Activated T-cell treated with anti-CD3 and anti-CD28 coated beads for 4 hours (primary cell): ENCODE measurements around the gene HIGD2A.

Source experiments
- DNase-seq: peaks from one replicate; pipeline ENCODE4 v3.0.0-alpha.2; 2020

Gene HIGD2A

GRCh38 chr5:176418251-176418650 lies 29.7 kb downstream of the HIGD2A start:
- DNase-seq = no peak

- DNase-seq = no peak
These were observed 31.5 kb downstream of the HIGD2A start for GRCh38 chr5:176420086-176420485.

DNA sequence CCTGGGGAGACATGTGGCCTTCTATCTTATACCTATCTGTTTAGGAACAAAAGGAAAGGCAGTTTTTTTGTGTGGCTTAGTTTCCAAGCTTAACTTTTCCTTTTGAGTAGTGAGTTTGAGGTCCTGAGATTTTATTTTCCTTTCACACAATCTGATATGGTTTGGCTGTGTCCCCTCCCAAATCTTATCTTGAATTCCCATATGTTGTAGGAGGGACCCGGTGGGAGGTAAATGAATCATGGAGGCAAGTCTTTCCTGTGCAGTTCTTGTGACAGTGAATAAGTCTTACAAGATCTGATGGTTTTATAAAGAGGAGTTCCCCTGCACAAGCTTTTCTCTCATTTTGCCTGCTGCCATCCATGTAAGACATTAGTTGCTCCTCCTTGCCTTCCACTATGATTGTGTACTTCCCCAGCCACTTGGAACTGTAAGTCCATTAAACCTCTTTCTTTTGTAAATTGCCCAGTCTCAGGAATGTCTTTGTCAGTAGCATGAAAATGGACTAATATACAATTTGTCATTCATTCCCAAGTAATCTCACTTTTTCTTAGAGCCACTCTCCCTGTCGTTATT lies 32.5 kb downstream of the HIGD2A start:
- no peak for DNase-seq

GRCh38 chr5:176424181-176424580 lies 35.6 kb downstream of the HIGD2A start:
- no peak for DNase-seq

- DNase-seq = no peak
These were observed 36.6 kb downstream of the HIGD2A start for GRCh38 chr5:176425138-176425537.

GRCh38 chr5:176425791-176426190 lies 37.2 kb downstream of the HIGD2A start:
- DNase-seq = no peak

DNA sequence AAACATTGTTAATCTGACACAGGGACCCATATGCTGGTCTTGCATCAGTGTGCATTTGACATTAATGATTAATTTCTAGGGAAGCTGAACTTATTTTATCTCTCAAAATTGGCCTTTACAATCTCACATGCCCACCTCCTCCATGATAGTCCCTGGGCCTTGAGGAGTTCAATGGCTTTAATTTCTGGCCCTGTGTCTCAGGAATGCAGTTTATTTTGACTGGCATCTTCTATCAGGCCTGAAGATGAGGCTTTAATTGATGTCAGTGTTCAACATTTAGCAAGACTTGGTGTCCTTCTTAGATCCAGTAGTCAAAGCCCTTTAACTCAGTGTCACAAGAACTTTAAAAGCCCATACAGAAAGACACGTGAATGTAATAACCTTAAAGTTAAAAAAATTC lies 38.3 kb downstream of the HIGD2A start:
- no peak for DNase-seq

DNA sequence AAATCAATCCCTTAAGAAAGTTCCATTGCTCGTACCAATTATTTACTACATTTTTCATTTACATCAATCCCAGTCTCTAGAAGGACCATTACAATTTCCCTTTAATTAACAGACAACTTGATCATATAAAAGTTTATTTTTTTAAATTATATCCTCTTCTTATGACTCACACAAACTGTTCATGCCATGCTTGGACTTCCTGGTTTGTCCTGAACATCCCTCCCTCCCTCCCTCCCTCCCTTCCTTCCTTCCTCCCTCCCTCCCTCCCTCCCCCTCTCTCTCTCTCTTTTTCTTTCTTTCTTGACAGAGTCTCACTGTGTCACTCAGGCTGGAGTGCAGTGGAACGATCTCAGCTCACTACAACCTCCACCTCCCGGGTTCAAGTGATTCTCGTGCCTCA lies 39.4 kb downstream of the HIGD2A start:
- no peak for DNase-seq

GRCh38 chr5:176429972-176430371 lies 41.4 kb downstream of the HIGD2A start:
- DNase-seq = no peak

- DNase-seq = no peak
These were observed 44.2 kb downstream of the HIGD2A start for GRCh38 chr5:176432707-176433106.

DNA sequence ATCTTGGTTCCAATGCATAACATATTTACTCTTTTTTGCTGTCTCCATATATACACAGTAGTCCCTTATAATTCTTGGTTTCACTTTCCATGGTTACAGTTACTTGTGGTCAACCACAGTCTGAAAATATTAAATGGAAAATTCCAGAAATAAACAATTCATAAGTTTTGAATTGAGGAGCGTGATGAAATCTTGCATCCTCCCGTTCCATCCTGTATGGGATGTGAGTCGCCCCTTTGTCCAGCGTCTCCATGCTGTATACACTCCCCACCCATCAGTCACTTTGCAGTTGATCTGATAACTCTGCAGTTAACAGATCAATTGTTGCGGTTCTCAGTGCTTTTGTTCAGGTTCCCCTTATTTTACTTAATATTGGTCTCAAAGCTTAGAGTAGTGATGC lies 48.1 kb downstream of the HIGD2A start:
- no peak for DNase-seq

DNA sequence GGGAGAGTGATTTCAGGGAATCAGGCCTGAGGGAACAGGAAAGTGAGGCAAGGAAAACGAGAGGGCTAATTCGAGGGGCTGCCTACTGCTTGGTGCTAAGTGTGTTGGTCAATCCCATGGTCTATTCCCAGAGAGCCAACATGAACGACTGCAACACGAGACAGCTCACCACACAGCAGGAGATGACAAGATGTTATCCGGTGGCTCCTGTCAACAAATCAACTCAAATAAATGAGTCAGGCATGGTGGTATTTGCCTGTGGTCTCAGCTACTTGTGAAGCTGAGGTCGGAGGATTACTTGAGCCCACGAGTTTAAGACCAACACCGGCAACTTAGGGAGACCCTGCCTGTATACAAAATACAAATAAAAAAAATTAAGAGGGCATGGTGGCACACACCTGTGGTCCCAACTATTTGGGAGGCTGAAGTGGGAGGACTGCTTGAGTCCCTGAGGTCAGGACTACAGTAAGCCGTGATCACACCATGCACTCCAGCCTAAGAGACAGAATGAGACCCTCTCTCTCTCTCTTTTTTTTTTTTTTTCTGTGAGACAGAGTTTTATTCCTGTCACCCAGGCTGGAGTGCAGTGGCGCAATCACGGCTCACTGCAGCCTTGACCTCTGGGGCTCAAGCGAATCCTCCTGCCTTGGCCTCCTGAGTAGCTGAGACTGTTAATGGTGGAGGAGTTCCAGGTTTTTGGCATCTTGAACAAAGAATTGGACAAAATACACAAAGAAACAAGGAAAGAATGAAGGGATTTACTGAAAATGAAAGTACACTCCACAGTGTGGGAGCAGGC lies 50.6 kb downstream of the HIGD2A start:
- no peak for DNase-seq
